K562 (cell line): Measurements from ENCODE around the gene C2.

Experiments used
- SIN3A ChIP-seq, 2 experiments: fragments of 150-350 bp in 1 of 2; IDR thresholded peaks; 2 replicates each; pipeline ENCODE4 v1.6.1; 2011 to 2016; ENCODE audit warnings: borderline replicate concordance in 2 of 2, low read depth in 2 of 2, low read length in 2 of 2, mild to moderate bottlenecking in 2 of 2, moderate library complexity in 2 of 2; ENCODE audit not compliant: control insufficient read depth in 1 of 2
- SREBF2 ChIP-seq: sonication (generic); formaldehyde crosslinking; IDR thresholded peaks from 2 replicates; pipeline ENCODE4 v1.4.0; 2020; ENCODE audit warnings: mild to moderate bottlenecking, missing genetic modification reagents
- TCF7L2 ChIP-seq: fragments of 150-350 bp; IDR thresholded peaks from 2 replicates; pipeline ENCODE4 v1.6.1; 2016; ENCODE audit warnings: low read depth, mild to moderate bottlenecking, low read length, moderate library complexity
- ZBTB1 ChIP-seq: sonication (generic); formaldehyde crosslinking; IDR thresholded peaks from 2 replicates; pipeline ENCODE4 v1.8.1; 2023; ENCODE audit warnings: missing genetic modification reagents, low read depth, mild to moderate bottlenecking, borderline replicate concordance
- ZBTB17 ChIP-seq: fragments of 450-650 bp; formaldehyde crosslinking; IDR thresholded peaks from 2 replicates; pipeline ENCODE4 v1.4.0; 2020; ENCODE audit warnings: mild to moderate bottlenecking
- ZNF174 ChIP-seq: fragments of 250-450 bp; sonication (Bioruptor Pico); IDR thresholded peaks from 2 replicates; pipeline ENCODE4 v1.4.0; 2020; ENCODE audit warnings: mild to moderate bottlenecking
- ZNF311 ChIP-seq: fragments of 250-450 bp; sonication (Bioruptor Pico); IDR thresholded peaks from 2 replicates; pipeline ENCODE4 v1.4.0; 2020; ENCODE audit warnings: mild to moderate bottlenecking, moderate library complexity
- TF ChIP-seq, protein P1 (sequence below), 3 experiments: IDR thresholded peaks in 2 of 3; conservative IDR thresholded peaks in 1 of 3; 2 replicates each; pipeline ENCODE4 v1.5.1; 2011 to 2012; ENCODE audit warnings: low read length in 3 of 3, mild to moderate bottlenecking in 3 of 3, control low read depth in 2 of 3, improper control_type of control experiment in 1 of 3, inconsistent platforms in 1 of 3, low read depth in 1 of 3, mixed read lengths in 1 of 3, moderate library complexity in 1 of 3; ENCODE audit not compliant: insufficient read depth in 2 of 3
- TF ChIP-seq, protein P2 (sequence below): IDR thresholded peaks from 2 replicates; pipeline ENCODE4 v1.6.1; 2014; ENCODE audit warnings: antibody characterized with exemption
- TF ChIP-seq, protein P3 (sequence below), 2 experiments: fragments of 450-650 bp; formaldehyde crosslinking in 1 of 2; IDR thresholded peaks; 2 replicates each; pipeline versions ENCODE4 v1.4.0 to v1.6.1; 2014 to 2020; ENCODE audit warnings: mild to moderate bottlenecking in 2 of 2, borderline replicate concordance in 1 of 2, low read depth in 1 of 2
- TF ChIP-seq, protein P4 (sequence below): fragments of 250-450 bp; sonication (Bioruptor Pico); IDR thresholded peaks from 2 replicates; pipeline ENCODE4 v1.8.0; 2022; ENCODE audit warnings: moderate library complexity, mild to moderate bottlenecking, inconsistent platforms

DNA sequence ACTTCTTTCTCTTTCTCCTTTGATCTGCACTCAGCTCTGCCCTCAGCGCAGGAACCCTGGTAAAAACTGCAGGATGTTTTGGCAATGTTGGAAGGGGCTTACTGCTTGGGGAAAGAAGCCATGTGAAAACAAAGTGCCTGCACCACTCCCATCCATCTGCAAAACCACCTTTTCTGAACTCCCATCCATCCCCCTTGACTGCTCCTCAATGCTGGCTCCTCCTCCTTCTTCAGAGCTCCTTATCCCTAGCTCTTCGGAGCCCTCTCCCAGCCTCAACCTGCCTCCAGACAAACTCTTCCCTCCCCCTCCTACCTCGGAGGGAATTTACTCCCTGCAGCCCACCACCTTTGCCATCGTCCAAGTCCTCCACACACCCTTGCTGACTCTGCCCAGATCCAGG is 21.4 kb upstream of the C2 start:
- TF ChIP-seq, protein P1, sequence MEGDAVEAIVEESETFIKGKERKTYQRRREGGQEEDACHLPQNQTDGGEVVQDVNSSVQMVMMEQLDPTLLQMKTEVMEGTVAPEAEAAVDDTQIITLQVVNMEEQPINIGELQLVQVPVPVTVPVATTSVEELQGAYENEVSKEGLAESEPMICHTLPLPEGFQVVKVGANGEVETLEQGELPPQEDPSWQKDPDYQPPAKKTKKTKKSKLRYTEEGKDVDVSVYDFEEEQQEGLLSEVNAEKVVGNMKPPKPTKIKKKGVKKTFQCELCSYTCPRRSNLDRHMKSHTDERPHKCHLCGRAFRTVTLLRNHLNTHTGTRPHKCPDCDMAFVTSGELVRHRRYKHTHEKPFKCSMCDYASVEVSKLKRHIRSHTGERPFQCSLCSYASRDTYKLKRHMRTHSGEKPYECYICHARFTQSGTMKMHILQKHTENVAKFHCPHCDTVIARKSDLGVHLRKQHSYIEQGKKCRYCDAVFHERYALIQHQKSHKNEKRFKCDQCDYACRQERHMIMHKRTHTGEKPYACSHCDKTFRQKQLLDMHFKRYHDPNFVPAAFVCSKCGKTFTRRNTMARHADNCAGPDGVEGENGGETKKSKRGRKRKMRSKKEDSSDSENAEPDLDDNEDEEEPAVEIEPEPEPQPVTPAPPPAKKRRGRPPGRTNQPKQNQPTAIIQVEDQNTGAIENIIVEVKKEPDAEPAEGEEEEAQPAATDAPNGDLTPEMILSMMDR (IDR thresholded peaks at IDR 0.05 in 2 of 3, conservative IDR thresholded peaks at IDR 0.05 in 1 of 3; ENCODE audit: insufficient read depth in 2 of 3, low read depth in 1 of 3, low read length in 3 of 3) = no peak
- TF ChIP-seq ZBTB17 (CRISPR knock-in tag) (no peak), TCF7L2 (no peak), ZNF311 (CRISPR knock-in tag) (no peak), ZNF174 (CRISPR knock-in tag) (no peak), ZBTB1 (CRISPR knock-in tag) (no peak), SREBF2 (CRISPR knock-in tag) (no peak), SIN3A (IDR thresholded peaks at IDR 0.05; ENCODE audit: borderline replicate concordance in 2 of 2, control insufficient read depth in 1 of 2, low read depth in 2 of 2, low read length in 2 of 2) (no peak)
- TF ChIP-seq, protein P2, sequence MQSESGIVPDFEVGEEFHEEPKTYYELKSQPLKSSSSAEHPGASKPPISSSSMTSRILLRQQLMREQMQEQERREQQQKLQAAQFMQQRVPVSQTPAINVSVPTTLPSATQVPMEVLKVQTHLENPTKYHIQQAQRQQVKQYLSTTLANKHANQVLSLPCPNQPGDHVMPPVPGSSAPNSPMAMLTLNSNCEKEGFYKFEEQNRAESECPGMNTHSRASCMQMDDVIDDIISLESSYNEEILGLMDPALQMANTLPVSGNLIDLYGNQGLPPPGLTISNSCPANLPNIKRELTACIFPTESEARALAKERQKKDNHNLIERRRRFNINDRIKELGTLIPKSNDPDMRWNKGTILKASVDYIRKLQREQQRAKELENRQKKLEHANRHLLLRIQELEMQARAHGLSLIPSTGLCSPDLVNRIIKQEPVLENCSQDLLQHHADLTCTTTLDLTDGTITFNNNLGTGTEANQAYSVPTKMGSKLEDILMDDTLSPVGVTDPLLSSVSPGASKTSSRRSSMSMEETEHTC = no peak
- TF ChIP-seq, protein P3, sequence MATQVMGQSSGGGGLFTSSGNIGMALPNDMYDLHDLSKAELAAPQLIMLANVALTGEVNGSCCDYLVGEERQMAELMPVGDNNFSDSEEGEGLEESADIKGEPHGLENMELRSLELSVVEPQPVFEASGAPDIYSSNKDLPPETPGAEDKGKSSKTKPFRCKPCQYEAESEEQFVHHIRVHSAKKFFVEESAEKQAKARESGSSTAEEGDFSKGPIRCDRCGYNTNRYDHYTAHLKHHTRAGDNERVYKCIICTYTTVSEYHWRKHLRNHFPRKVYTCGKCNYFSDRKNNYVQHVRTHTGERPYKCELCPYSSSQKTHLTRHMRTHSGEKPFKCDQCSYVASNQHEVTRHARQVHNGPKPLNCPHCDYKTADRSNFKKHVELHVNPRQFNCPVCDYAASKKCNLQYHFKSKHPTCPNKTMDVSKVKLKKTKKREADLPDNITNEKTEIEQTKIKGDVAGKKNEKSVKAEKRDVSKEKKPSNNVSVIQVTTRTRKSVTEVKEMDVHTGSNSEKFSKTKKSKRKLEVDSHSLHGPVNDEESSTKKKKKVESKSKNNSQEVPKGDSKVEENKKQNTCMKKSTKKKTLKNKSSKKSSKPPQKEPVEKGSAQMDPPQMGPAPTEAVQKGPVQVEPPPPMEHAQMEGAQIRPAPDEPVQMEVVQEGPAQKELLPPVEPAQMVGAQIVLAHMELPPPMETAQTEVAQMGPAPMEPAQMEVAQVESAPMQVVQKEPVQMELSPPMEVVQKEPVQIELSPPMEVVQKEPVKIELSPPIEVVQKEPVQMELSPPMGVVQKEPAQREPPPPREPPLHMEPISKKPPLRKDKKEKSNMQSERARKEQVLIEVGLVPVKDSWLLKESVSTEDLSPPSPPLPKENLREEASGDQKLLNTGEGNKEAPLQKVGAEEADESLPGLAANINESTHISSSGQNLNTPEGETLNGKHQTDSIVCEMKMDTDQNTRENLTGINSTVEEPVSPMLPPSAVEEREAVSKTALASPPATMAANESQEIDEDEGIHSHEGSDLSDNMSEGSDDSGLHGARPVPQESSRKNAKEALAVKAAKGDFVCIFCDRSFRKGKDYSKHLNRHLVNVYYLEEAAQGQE (IDR thresholded peaks at IDR 0.05; ENCODE audit: borderline replicate concordance) = no peak
- TF ChIP-seq, protein P3 (CRISPR knock-in tag; IDR thresholded peaks at IDR 0.05; ENCODE audit: low read depth) = no peak
- TF ChIP-seq, protein P4, sequence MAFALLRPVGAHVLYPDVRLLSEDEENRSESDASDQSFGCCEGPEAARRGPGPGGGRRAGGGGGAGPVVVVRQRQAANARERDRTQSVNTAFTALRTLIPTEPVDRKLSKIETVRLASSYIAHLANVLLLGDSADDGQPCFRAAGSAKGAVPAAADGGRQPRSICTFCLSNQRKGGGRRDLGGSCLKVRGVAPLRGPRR (CRISPR knock-in tag) = no peak
